ENCODE data around the gene PPOX. TPM values are rescaled to one million over a fixed set of nuclear protein-coding genes. Genes with fewer than 3 reads are reported as not detected.
A peak's percentile ranks its signal among the peaks of the same experiment; 100 is the strongest.

Gene PPOX
- total RNA-seq, 1 donor: 14.0 TPM

DNA sequence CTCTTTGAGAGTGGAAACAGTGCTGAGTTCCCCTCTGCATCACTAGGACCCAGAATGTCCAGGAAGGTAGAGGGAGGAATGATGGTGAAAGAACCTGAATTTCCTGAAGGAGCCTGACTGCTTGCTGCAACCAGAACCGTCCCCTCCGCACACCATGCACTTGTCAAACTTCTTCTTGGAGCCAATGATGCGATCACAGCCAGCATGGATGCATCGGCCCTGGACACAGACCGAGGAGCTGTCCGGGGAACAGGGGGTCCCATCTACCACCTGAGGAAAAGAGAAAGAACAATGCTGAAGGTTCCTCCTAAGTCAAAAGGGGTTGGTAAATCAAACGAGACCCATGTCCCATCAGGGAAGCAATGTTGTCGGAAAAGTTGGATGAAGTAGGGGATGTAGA is 25.7 kb downstream of the PPOX start:
- DNase-seq (ENCODE audit: low read depth): no peak
- H3K4me3 ChIP-seq (ENCODE audit: low read depth, low read length): no peak overlapping the region
- TF ChIP-seq, protein P1, sequence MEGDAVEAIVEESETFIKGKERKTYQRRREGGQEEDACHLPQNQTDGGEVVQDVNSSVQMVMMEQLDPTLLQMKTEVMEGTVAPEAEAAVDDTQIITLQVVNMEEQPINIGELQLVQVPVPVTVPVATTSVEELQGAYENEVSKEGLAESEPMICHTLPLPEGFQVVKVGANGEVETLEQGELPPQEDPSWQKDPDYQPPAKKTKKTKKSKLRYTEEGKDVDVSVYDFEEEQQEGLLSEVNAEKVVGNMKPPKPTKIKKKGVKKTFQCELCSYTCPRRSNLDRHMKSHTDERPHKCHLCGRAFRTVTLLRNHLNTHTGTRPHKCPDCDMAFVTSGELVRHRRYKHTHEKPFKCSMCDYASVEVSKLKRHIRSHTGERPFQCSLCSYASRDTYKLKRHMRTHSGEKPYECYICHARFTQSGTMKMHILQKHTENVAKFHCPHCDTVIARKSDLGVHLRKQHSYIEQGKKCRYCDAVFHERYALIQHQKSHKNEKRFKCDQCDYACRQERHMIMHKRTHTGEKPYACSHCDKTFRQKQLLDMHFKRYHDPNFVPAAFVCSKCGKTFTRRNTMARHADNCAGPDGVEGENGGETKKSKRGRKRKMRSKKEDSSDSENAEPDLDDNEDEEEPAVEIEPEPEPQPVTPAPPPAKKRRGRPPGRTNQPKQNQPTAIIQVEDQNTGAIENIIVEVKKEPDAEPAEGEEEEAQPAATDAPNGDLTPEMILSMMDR (IDR thresholded peaks at IDR 0.05; ENCODE audit: insufficient read depth, low read length): no peak

DNA sequence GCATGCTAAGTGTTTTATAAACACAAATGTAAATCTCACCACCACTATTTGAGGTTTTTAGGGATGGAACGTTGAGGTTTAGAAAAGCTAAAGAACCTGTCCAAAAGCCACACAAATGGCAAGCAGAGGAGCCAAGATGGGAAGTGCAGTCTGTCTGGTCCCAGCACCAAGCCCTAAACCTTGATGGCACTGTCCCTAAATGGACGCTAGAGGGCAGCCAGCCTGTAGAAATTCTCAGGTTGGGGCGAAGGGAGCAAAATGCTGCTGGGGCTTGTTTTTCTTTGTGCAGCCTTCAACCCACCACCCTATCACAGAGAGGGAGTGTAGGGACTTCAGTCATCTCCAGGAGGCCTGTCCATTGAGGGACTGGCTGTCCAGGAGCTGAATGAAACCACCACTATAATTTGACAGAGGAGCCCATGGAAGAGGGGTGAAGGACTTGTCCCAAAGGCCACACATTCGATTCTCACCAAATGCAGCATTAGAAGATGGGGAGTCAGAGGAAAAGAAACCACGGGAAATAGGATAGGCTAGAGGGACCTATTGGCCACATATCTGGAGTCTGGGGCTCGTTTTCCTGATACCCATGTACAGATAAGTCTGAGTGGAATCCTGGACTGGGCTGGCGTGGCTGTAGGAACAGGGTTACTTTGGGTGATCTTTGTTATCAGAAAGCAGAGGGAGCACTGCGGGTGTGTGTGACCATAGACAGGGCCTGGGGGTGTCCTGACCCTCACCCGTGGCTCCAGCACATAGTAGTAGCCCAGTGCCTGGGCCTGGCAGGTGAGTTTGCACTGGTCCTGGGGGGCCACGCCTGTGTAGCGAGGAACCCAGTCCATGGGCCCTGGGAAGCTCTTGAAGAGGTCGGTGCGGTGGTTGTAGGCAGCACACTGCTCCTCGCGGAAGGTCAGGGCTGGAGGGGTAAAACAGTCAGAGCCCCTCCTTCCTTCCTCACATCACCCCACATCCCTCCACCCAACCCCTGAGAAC is 26.5 kb downstream of the PPOX start:
- peak; percentile 78 for DNase-seq (ENCODE audit: low read depth)
- TF ChIP-seq, protein P1 (IDR thresholded peaks at IDR 0.05; ENCODE audit: insufficient read depth, low read length): peak; percentile 97
- no peak overlapping the region for H3K4me3 ChIP-seq (ENCODE audit: low read depth, low read length)

DNA sequence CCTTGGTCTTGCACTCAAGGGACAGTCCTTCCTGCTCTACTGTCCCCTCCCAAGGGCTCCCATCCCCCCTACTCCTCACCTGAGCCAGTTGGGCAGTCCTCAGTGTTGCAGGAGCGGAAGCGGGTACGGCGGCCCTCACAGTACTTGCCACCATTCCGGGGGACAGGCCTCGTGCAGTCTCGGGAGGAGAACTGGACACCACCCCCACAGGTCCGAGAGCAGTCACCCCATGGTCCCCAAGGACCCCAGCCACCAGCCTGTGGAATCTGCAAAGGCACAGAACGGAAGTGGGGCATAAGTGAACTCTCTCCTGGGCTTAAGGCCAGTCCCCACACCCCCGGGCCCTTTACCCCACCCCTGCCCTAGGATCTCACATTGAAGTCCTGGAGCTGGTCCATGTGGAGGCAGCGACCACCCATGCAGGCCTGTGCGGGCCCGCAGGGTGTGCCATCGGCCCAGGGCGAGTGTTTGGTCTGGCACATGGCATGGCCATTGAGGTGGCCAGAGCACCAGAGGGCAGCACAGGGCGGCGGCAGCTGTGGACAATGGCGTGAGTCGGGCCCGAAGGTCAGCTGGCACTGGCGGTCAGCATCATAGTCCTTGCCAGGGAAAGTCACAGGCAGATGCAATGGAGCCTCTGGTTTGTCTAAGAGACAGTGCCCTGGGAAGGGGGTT is 27.5 kb downstream of the PPOX start:
- TF ChIP-seq, protein P1 (IDR thresholded peaks at IDR 0.05; ENCODE audit: insufficient read depth, low read length): no peak
- no peak overlapping the region for H3K4me3 ChIP-seq (ENCODE audit: low read depth, low read length)
- no peak for DNase-seq (ENCODE audit: low read depth)

DNA sequence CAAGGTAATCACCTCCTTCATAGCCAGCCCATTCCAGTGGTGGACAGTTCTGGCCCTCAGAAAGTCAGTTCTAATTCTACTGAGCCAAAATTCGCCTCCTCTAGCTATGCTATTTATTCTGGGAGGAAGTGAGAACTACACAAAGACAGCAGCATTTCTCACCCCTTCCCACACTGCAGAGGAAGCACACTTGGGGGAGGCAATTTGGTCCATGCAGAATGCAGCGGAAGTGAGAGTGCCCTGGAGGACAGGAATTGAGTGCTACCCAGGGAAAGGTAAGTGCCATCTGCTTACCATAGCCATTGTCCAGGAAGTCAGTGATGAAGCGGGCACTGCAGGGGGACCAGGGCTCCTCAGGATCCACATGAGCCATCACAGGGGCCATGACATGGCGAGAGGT is 28.9 kb downstream of the PPOX start:
- TF ChIP-seq, protein P1 (IDR thresholded peaks at IDR 0.05; ENCODE audit: insufficient read depth, low read length): no peak
- H3K4me3 ChIP-seq (ENCODE audit: low read depth, low read length): no peak overlapping the region
- DNase-seq (ENCODE audit: low read depth): no peak

DNA sequence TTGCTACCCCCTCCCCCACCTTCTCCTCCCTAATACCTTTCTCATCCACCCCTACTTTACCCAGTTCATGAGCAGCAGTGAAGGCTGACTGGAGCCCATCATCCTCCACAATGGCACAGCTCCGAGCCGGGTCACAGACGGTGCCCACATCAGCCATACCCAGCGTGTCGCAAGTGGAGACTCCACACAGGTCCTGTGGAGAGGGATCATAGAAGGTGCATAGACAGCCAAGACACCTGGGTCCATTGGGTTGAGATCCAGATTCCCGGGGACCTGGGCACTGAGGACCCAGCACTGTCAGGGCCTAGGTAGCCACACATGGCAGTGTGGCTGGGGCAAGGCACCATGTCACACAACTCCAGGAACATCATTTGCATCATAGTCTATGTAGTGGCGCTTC is 29.9 kb downstream of the PPOX start:
- H3K4me3 ChIP-seq (ENCODE audit: low read depth, low read length): no peak overlapping the region
- TF ChIP-seq, protein P1 (IDR thresholded peaks at IDR 0.05; ENCODE audit: insufficient read depth, low read length): no peak
- DNase-seq (ENCODE audit: low read depth): no peak

DNA sequence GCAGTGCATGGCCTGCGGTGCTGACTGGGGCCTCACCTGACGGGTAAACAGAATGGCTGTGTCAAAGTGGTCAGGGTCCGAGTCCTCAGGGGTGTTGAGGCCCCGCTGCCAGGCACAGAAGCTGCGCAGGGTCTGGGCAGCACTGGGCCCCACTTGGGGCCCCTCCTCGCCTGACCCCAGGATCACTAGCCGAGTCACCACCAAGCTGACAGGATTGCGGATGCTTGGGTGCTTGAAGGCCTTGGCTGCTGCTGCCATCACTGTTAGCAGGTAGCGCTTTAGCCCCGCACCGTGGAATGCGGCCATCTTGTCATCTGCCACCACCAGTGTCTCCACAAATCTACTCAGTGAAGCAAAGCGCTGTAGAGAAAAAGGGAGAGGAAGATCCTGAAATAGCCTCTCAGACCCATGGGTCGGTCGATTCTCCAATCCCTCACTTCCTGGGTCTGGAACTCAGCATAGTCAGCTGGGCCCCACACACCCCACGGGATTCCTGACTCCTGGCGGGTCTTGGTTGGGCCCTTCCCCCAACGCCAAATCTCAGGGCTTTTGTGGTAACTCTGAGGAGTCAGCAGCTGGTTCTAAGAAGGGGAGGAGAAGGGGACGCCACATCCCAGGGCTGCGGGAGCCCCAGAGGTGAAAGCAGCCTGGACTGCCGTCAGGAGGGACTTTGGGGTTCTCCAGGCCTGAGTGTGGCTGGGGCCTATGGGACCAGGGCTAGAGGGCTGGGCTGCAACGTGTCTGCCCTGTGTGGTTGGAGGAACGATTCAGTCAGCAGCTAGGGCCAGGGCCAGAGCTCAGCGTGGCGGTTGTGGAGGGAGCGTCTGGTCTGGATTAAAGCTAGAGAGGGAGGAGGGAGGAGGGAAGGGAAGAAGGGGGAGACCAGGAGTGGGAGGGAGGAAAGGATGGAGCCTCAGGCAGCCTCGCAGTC is 30.6 kb downstream of the PPOX start:
- TF ChIP-seq, protein P1 (IDR thresholded peaks at IDR 0.05; ENCODE audit: insufficient read depth, low read length): no peak
- H3K4me3 ChIP-seq (ENCODE audit: low read depth, low read length): peak overlapping the region; percentile 68
- peak; percentile 89 for DNase-seq (ENCODE audit: low read depth)

Measured in fibroblast of the aortic adventitia (primary cell).